H9 (cell line): ENCODE measurements around the gene HTRA3. TPM values are rescaled to one million over a fixed set of nuclear protein-coding genes. Genes with fewer than 3 reads are reported as not detected.

Experiments
- DNase-seq: peaks from one replicate; pipeline ENCODE4 v3.0.0-alpha.2; 2017
- H2AFZ ChIP-seq: one replicate; pipeline ENCODE4 v1.6.1; 2013; ENCODE audit warnings: mild to moderate bottlenecking, low read length, control low read depth, moderate library complexity
- H2AK5ac ChIP-seq: 2 replicates; pipeline ENCODE4 v1.6.1; 2013; ENCODE audit warnings: low read length, control low read depth, mixed read lengths; ENCODE audit not compliant: insufficient read length
- H2BK120ac ChIP-seq: one replicate; pipeline ENCODE4 v1.6.1; 2013; ENCODE audit warnings: low read depth, mild to moderate bottlenecking, low read length, control low read depth, inconsistent platforms; ENCODE audit not compliant: poor library complexity, severe bottlenecking
- H2BK12ac ChIP-seq: 2 replicates; pipeline ENCODE4 v1.6.1; 2013; ENCODE audit warnings: low read length, control low read depth, mixed read lengths, low read depth; ENCODE audit not compliant: insufficient read length
- H2BK15ac ChIP-seq: 2 replicates; pipeline ENCODE4 v1.6.1; 2013; ENCODE audit warnings: low read depth, low read length, control low read depth
- H2BK20ac ChIP-seq: one replicate; pipeline ENCODE4 v1.6.1; 2013; ENCODE audit warnings: low read depth, mild to moderate bottlenecking, low read length, control low read depth, inconsistent platforms; ENCODE audit not compliant: poor library complexity, severe bottlenecking
- H2BK5ac ChIP-seq: 2 replicates; pipeline ENCODE4 v1.6.1; 2013; ENCODE audit warnings: low read length, control low read depth, mixed read lengths; ENCODE audit not compliant: insufficient read length
- H3K14ac ChIP-seq: 2 replicates; pipeline ENCODE4 v1.6.1; 2013; ENCODE audit warnings: low read length, control low read depth; ENCODE audit not compliant: insufficient read depth
- H3K18ac ChIP-seq: 2 replicates; pipeline ENCODE4 v1.6.1; 2013; ENCODE audit warnings: low read depth, mild to moderate bottlenecking, mixed read lengths, low read length, control low read depth; ENCODE audit not compliant: insufficient read length
- H3K23ac ChIP-seq: 2 replicates; pipeline ENCODE4 v1.6.1; 2013; ENCODE audit warnings: low read length, control low read depth, mixed read lengths, low read depth; ENCODE audit not compliant: insufficient read length
- H3K23me2 ChIP-seq: 2 replicates; pipeline ENCODE4 v1.6.1; 2013; ENCODE audit warnings: low read depth, mild to moderate bottlenecking, mixed read lengths, low read length, control low read depth; ENCODE audit not compliant: insufficient read length, poor library complexity, severe bottlenecking
- H3K27ac ChIP-seq: 2 replicates; pipeline ENCODE4 v1.5.1; 2013; ENCODE audit warnings: low read length, control low read depth, mixed read lengths, low read depth; ENCODE audit not compliant: insufficient read length
- H3K27me3 ChIP-seq: 2 replicates; pipeline ENCODE4 v1.6.1; 2013; ENCODE audit warnings: low read length, control low read depth, inconsistent platforms; ENCODE audit not compliant: insufficient read depth
- H3K4ac ChIP-seq: 2 replicates; pipeline ENCODE4 v1.6.1; 2013; ENCODE audit warnings: low read depth, mild to moderate bottlenecking, control low read depth, inconsistent platforms, low read length, moderate library complexity
- H3K4me1 ChIP-seq: 2 replicates; pipeline ENCODE4 v1.6.1; 2013; ENCODE audit warnings: low read length, control low read depth, inconsistent platforms; ENCODE audit not compliant: insufficient read depth
- H3K4me2 ChIP-seq: 2 replicates; pipeline ENCODE4 v1.6.1; 2013; ENCODE audit warnings: low read length, control low read depth, mixed read lengths; ENCODE audit not compliant: insufficient read length, insufficient read depth
- H3K56ac ChIP-seq: 2 replicates; pipeline ENCODE4 v1.6.1; 2013; ENCODE audit warnings: low read depth, mild to moderate bottlenecking, mixed read lengths, low read length, control low read depth; ENCODE audit not compliant: insufficient read length
- H3K79me1 ChIP-seq: 2 replicates; pipeline ENCODE4 v1.6.1; 2013; ENCODE audit warnings: low read depth, mild to moderate bottlenecking, moderate library complexity, low read length, control low read depth, inconsistent platforms; ENCODE audit not compliant: insufficient read depth, poor library complexity, severe bottlenecking
- H3K79me2 ChIP-seq: 2 replicates; pipeline ENCODE4 v1.6.1; 2013; ENCODE audit warnings: low read length, control low read depth, inconsistent platforms; ENCODE audit not compliant: insufficient read depth
- H3K9ac ChIP-seq: 2 replicates; pipeline ENCODE4 v1.6.1; 2013; ENCODE audit warnings: low read length, control low read depth, mixed read lengths; ENCODE audit not compliant: insufficient read length; ENCODE audit errors: extremely low read depth
- H3K9me3 ChIP-seq: one replicate; pipeline ENCODE4 v1.6.1; 2013; ENCODE audit warnings: low read depth, low read length, inconsistent platforms; ENCODE audit not compliant: control insufficient read depth
- H3T11ph ChIP-seq: one replicate; pipeline ENCODE4 v1.6.1; 2013; ENCODE audit warnings: mild to moderate bottlenecking, low read length, control low read depth, inconsistent platforms
- H4K20me1 ChIP-seq: one replicate; pipeline ENCODE4 v1.6.1; 2013; ENCODE audit not compliant: control insufficient read depth, insufficient read length, insufficient read depth
- H4K5ac ChIP-seq: 2 replicates; pipeline ENCODE4 v1.6.1; 2013; ENCODE audit warnings: low read depth, mild to moderate bottlenecking, mixed read lengths, low read length, control low read depth; ENCODE audit not compliant: insufficient read length
- H4K8ac ChIP-seq: replicated peaks from 2 replicates; pipeline ENCODE4 v1.6.1; 2013; ENCODE audit warnings: low read length, control low read depth, mixed read lengths, low read depth; ENCODE audit not compliant: insufficient read length
- H4K91ac ChIP-seq: 2 replicates; pipeline ENCODE4 v1.6.1; 2013; ENCODE audit warnings: low read depth, mild to moderate bottlenecking, moderate library complexity, mixed read lengths, low read length, control low read depth; ENCODE audit not compliant: insufficient read length
- H3K27ac Mint-ChIP-seq, 3 experiments: 2 replicates in 2 of 3; 3 replicates in 1 of 3; pipeline ENCODE4 v1.8.0; 2020 to 2021; ENCODE audit warnings: mixed read lengths in 3 of 3, mild to moderate bottlenecking in 1 of 3, moderate library complexity in 1 of 3
- H3K27me3 Mint-ChIP-seq: 2 replicates; pipeline ENCODE4 v1.8.0; 2021; ENCODE audit warnings: low read depth, mild to moderate bottlenecking, moderate library complexity, mixed read lengths
- H3K36me3 Mint-ChIP-seq, 3 experiments: 2 replicates in 2 of 3; 3 replicates in 1 of 3; pipeline ENCODE4 v1.8.0; 2020 to 2021; ENCODE audit warnings: low read depth in 3 of 3, mixed read lengths in 3 of 3; ENCODE audit not compliant: insufficient read depth in 1 of 3
- H3K4me1 Mint-ChIP-seq, 2 experiments: 2 replicates each; pipeline ENCODE4 v1.8.0; 2020; ENCODE audit warnings: mixed read lengths in 2 of 2
- H3K4me3 Mint-ChIP-seq, 2 experiments: 2 replicates in 1 of 2; 3 replicates in 1 of 2; pipeline ENCODE4 v1.8.0; 2020 to 2021; ENCODE audit warnings: mild to moderate bottlenecking in 2 of 2, mixed read lengths in 2 of 2, moderate library complexity in 1 of 2
- H3K9me3 Mint-ChIP-seq, 2 experiments: 2 replicates in 1 of 2; 3 replicates in 1 of 2; pipeline ENCODE4 v1.8.0; 2020; ENCODE audit warnings: mild to moderate bottlenecking in 2 of 2, mixed read lengths in 2 of 2, moderate library complexity in 1 of 2
- WGBS: extraction: QIAGEN DNeasy Blood & Tissue Kit; methylation state at CpG from one replicate; pipeline ENCODE4 v1.1.7; 2013; ENCODE audit warnings: missing lambda C conversion rate, low lambda C conversion rate, mixed read lengths; ENCODE audit not compliant: insufficient read length; ENCODE audit errors: extremely low coverage; 5-methylcytosine and 5-hydroxymethylcytosine counted together
- total RNA-seq: library from RNA; stranded (reverse); gene quantifications from 2 replicates; pipeline ENCODE4 v1.2.1, GENCODE V29; 2021
- TF ChIP-seq, protein P1 (sequence below): fragments of 200-600 bp; sonication (generic); conservative IDR thresholded peaks from 3 replicates; pipeline ENCODE4 v1.8.0; 2021; ENCODE audit warnings: antibody characterized with exemption, mild to moderate bottlenecking

HTRA3 gene
- total RNA-seq, 1 experiment from 2014 or later, result 3.0 TPM

DNA sequence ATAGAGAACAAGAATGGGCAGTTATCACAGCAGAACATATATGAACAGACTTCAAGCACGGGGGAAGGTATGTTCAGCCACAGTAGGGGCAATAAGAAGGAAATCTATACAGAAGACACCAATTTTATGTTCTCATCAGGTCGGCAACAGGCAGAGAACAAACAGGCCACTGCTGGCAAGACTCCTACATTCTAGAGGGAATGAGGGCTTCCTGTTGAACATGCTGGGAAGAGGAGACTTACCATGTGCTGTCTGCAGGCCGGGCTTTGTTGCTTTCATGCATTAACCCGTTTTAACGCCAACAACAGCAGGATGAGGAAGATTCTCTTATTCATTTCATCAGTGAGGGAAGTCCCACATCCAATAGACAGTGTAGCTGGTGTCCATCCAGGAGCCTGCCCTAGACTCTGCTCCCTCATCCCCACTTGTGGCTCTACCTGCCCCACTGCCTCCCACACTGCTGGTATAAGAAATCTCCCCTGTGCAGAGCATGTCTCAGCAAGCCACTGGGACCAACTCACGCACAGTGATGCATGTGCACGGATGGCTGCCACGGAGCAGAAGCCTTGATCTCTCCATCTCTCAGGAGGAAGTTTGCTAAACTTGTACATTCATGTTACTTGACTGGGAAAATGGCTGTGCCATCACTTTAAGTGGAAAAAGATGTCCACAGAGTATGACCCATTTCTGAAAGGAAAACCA, 86.5 kb downstream of the HTRA3 start:
- Mint-ChIP-seq H3K9me3 (peaks cover 3 to 4% of the 10 kb centered on the region in 2 experiments; a peak in 3 of 5 replicates), H3K27me3 (peaks cover 38% of the 10 kb centered on the region), H3K27ac (no peak overlapping the region), H3K36me3 (peaks cover 4 to 15% (median 4%) of the 10 kb centered on the region in 3 experiments; a peak in 3 of 7 replicates), H3K4me3 (no peak overlapping the region), H3K4me1 (peaks cover 46 to 49% of the 10 kb centered on the region in 2 experiments)
- Histone ChIP-seq H2BK15ac (no peak overlapping the region), H3K14ac (no peak overlapping the region), H2BK12ac (no peak overlapping the region), H2BK120ac (no peak overlapping the region), H3T11ph (no peak overlapping the region), H3K56ac (no peak overlapping the region), H3K79me2 (no peaks in the 10 kb centered on the region), H3K9me3 (no peaks in the 10 kb centered on the region), H3K79me1 (no peaks in the 10 kb centered on the region), H4K5ac (no peak overlapping the region), H3K23me2 (no peaks in the 10 kb centered on the region), H2AK5ac (no peak overlapping the region), H4K20me1 (no peaks in the 10 kb centered on the region), H3K23ac (peak overlapping the region; percentile 16), H3K4ac (no peak overlapping the region), H2BK5ac (no peak overlapping the region), H2BK20ac (no peak overlapping the region), H2AFZ (no peak overlapping the region), H3K4me1 (peaks cover 13% of the 10 kb centered on the region), H3K27me3 (peaks cover 9% of the 10 kb centered on the region), H3K4me2 (no peak overlapping the region), H4K8ac (no peak overlapping the region), H3K9ac (no peak overlapping the region), H4K91ac (no peak overlapping the region), H3K27ac (no peak overlapping the region), H3K18ac (no peak overlapping the region)
- no CpG with 5 or more reads among the region's 8 CpGs for WGBS
- TF ChIP-seq, protein P1, sequence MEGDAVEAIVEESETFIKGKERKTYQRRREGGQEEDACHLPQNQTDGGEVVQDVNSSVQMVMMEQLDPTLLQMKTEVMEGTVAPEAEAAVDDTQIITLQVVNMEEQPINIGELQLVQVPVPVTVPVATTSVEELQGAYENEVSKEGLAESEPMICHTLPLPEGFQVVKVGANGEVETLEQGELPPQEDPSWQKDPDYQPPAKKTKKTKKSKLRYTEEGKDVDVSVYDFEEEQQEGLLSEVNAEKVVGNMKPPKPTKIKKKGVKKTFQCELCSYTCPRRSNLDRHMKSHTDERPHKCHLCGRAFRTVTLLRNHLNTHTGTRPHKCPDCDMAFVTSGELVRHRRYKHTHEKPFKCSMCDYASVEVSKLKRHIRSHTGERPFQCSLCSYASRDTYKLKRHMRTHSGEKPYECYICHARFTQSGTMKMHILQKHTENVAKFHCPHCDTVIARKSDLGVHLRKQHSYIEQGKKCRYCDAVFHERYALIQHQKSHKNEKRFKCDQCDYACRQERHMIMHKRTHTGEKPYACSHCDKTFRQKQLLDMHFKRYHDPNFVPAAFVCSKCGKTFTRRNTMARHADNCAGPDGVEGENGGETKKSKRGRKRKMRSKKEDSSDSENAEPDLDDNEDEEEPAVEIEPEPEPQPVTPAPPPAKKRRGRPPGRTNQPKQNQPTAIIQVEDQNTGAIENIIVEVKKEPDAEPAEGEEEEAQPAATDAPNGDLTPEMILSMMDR, result no peak
- DNase-seq, result peak; percentile 24

Other genes starting within 250 kb of the HTRA3 start
- gene ABLIM2, start 110.9 kb upstream of the HTRA3 start, total RNA-seq, result 0.90 and 1.0 TPM in 2 replicates
- 0.39 and 0.74 TPM in 2 replicates for gene SH3TC1, start 70.5 kb upstream of the HTRA3 start, total RNA-seq
- 13.1 and 13.8 TPM in 2 replicates for gene ACOX3, start 171.0 kb downstream of the HTRA3 start, total RNA-seq
- gene TRMT44, start 171.0 kb downstream of the HTRA3 start, total RNA-seq, result 22.8 and 28.3 TPM in 2 replicates